COR-L47 (cell line): ENCODE data around the gene TGFB2.

ENCODE experiments used
- DNase-seq: peaks from one replicate; lab custom pipeline; 2025; lab: John Stamatoyannopoulos, UW

Gene TGFB2

GRCh38 chr1:218362418-218363076 is 17.4 kb downstream of the TGFB2 start:
- DNase-seq, result no peak

GRCh38 chr1:218363141-218363540 is 18.0 kb downstream of the TGFB2 start:
- no peak for DNase-seq

GRCh38 chr1:218364028-218364710 is 19.0 kb downstream of the TGFB2 start:
- no peak for DNase-seq

- DNase-seq, result no peak
Observed at GRCh38 chr1:218365226-218365999, 20.3 kb downstream of the TGFB2 start.

- peak; percentile 77 for DNase-seq
Observed at GRCh38 chr1:218366322-218367052, 21.4 kb downstream of the TGFB2 start.

- DNase-seq, result no peak
Observed at GRCh38 chr1:218367118-218367517, 22.0 kb downstream of the TGFB2 start.

GRCh38 chr1:218368686-218369085 is 23.6 kb downstream of the TGFB2 start:
- DNase-seq, result no peak

- no peak for DNase-seq
Observed at GRCh38 chr1:218369688-218370511, 24.8 kb downstream of the TGFB2 start.

GRCh38 chr1:218371927-218372672 is 27.0 kb downstream of the TGFB2 start:
- no peak for DNase-seq

- DNase-seq, result no peak
Observed at GRCh38 chr1:218374401-218375353, 29.5 kb downstream of the TGFB2 start.

- no peak for DNase-seq
Observed at GRCh38 chr1:218376722-218377121, 31.6 kb downstream of the TGFB2 start.

- no peak for DNase-seq
Observed at GRCh38 chr1:218377143-218377660, 32.1 kb downstream of the TGFB2 start.

GRCh38 chr1:218380125-218380977 is 35.2 kb downstream of the TGFB2 start:
- no peak for DNase-seq

- no peak for DNase-seq
Observed at GRCh38 chr1:218382261-218382660, 37.1 kb downstream of the TGFB2 start.

GRCh38 chr1:218383051-218383450 is 37.9 kb downstream of the TGFB2 start:
- no peak for DNase-seq

GRCh38 chr1:218383681-218384080 is 38.5 kb downstream of the TGFB2 start:
- DNase-seq, result no peak

- DNase-seq, result no peak
Observed at GRCh38 chr1:218384581-218384993, 39.5 kb downstream of the TGFB2 start.

GRCh38 chr1:218388591-218388990 is 43.5 kb downstream of the TGFB2 start:
- no peak for DNase-seq
